Effector memory CD8-positive, alpha-beta T cell (primary cell): ENCODE data around the gene NIT2.
"Not testable (repeated sequence)": the region's sequence is repeated elsewhere in the genome, so short reads cannot be mapped to it uniquely, and the experiment has no call there.

Experiments used
- ATAC-seq: fragments of 150-1000 bp; cut with Tn5 transposase; replicated peaks from 2 replicates; pipeline ENCODE4 v1.10.0; 2021; ENCODE audit warnings: mild to moderate bottlenecking, moderate library complexity
- DNase-seq, 3 experiments: peaks; one replicate each; pipeline ENCODE4 v3.0.0; 2021
- H3K27ac Mint-ChIP-seq, 2 donors: one replicate each; pipeline ENCODE4 v1.8.0; 2022; ENCODE audit warnings: mild to moderate bottlenecking in 2 of 2, mixed read lengths in 2 of 2, moderate library complexity in 2 of 2
- H3K27me3 Mint-ChIP-seq, 2 donors: one replicate each; pipeline ENCODE4 v1.8.0; 2022; ENCODE audit warnings: mixed read lengths in 2 of 2
- H3K36me3 Mint-ChIP-seq: one replicate; pipeline ENCODE4 v1.8.0; 2022; ENCODE audit warnings: mild to moderate bottlenecking, moderate library complexity, mixed read lengths; ENCODE audit not compliant: insufficient read depth
- H3K4me1 Mint-ChIP-seq, 2 donors: one replicate each; pipeline ENCODE4 v1.8.0; 2022; ENCODE audit warnings: low read depth in 2 of 2, mixed read lengths in 2 of 2
- H3K4me3 Mint-ChIP-seq, 2 donors: one replicate each; pipeline ENCODE4 v1.8.0; 2022; ENCODE audit warnings: mild to moderate bottlenecking in 2 of 2, mixed read lengths in 2 of 2, moderate library complexity in 2 of 2
- H3K9me3 Mint-ChIP-seq, 2 donors: one replicate each; pipeline ENCODE4 v1.8.0; 2022; ENCODE audit warnings: mixed read lengths in 2 of 2

Gene NIT2

DNA sequence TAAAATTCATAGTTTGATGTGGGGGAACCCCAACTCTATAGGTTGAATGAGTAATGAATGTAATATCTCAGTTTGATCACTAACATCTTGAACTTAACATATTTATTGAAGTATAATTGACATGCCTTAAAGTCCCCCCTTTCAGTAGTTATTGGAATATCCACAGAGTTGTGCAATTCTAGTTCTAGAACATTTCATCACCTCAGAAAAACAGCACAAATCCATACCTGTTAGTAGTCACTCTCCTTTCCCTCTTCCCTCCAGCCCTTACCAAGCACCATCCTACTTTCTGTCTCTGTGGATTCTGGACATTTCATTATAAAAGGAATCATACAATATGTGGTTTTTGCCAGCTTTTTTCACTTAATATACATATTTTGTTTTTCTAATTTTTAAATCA, 8.7 kb upstream of the NIT2 start:
- no peaks in the 10 kb centered on the region for H3K9me3 Mint-ChIP-seq
- H3K27me3 Mint-ChIP-seq, result no peaks in the 10 kb centered on the region
- H3K27ac Mint-ChIP-seq, result no peak overlapping the region
- H3K4me1 Mint-ChIP-seq, result no peaks in the 10 kb centered on the region
- H3K4me3 Mint-ChIP-seq, result no peak overlapping the region
- ATAC-seq (no peak), DNase-seq (no peak)
- H3K36me3 Mint-ChIP-seq, result no peaks in the 10 kb centered on the region

DNA sequence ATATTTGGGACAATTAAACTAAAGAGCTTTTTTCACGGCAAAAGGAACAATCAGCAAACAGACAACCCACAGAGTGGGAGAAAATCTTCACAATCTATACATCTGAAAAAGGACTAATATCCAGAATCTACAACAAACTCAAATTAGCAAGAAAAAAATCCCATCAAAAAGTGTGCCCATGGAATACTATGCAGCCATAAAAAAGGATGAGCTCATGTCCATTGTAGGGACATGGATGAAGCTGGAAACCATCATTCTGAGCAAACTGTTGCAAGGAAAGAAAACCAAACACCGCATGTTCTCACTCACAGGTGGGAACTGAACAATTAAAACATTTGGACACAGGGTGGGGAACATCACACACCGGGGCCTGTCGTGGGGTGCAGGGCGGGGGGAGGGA, 7.2 kb upstream of the NIT2 start:
- H3K4me3 Mint-ChIP-seq, result not testable (repeated sequence)

DNA sequence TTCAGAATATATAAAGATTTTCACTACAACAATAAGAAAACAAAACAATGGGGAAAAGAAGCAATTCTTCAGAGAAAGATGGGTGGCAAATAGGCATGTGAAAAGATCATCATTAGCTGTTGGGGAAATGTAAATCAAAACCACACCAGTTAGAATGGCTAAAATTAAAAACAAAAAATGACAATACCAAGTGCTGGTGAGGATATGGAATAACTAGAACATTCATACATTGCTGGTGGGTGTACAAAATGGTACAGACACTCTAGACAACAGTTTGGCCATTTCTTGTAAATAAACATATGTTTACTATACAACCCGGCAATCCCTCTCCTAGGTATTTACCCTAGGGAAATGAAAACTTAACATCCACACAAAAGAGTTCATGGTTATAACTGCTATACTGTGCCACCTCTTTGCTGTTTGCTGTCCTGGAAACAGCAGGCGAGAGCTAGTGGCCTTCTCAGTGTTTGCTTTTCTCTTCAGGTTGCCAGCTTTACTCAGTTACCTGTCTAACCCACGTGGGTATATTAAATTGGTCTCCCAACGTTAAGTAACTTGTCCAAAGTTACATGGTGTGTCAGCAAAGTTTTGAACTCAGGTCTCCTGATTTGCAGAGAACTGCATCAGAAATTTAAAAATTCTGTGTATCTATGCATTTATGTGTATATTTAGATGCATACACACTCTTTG, 4.6 kb upstream of the NIT2 start:
- Mint-ChIP-seq H3K4me3 (no peak overlapping the region), H3K27ac (no peak overlapping the region), H3K36me3 (peaks cover 4% of the 10 kb centered on the region), H3K27me3 (no peaks in the 10 kb centered on the region), H3K4me1 (peaks cover 2 to 4% of the 10 kb centered on the region in 2 donors), H3K9me3 (no peaks in the 10 kb centered on the region)
- DNase-seq (no peak), ATAC-seq (no peak)

More for the DNA sequence above, 7.2 kb upstream of the NIT2 start:
- not testable (repeated sequence) for H3K36me3 Mint-ChIP-seq, H3K27ac Mint-ChIP-seq, DNase-seq, H3K4me1 Mint-ChIP-seq, H3K9me3 Mint-ChIP-seq, ATAC-seq, H3K27me3 Mint-ChIP-seq

DNA sequence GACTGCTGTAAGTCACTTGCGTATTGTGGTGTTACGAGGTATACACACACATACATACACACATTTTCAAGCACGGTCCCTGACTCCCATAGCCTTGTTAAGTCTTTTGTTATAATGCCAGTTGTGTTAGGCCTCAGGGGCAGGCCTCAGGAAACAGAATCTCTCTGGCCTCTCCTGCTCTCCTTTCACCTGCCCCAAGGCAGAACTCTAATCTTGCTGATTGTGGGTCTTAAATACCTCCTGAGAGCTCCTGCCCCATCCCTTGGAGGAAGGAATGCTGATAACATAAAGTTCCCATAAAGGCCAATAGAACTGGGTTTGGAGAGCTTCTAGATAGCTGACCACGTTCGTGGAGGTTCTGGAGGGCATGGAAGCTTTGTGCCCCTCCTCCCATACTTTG, 3.9 kb upstream of the NIT2 start:
- Mint-ChIP-seq H3K9me3 (no peaks in the 10 kb centered on the region), H3K27ac (no peak overlapping the region), H3K27me3 (no peaks in the 10 kb centered on the region), H3K4me3 (no peak overlapping the region), H3K36me3 (peaks cover 9% of the 10 kb centered on the region), H3K4me1 (peaks cover 9 to 11% of the 10 kb centered on the region in 2 donors)
- DNase-seq, result no peak
- ATAC-seq, result no peak

DNA sequence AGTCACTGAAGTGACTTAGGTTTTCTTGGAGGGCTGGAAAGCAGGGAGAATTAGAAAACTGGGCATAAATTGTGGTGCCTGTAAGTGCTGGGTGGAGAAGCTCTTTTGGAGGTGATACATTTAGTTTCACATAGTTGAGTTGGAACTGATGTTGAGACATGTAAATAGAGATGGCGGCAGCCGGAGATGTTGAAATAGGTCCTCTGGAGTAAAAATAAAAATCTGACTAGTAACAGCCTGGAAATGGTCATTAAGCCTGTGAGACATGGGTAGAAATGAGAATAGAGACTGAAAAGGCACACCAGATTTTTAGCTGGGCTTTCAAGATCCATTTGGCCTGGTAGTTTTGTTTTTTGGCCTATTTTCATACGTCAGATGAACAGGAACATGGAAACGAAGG, 2.9 kb upstream of the NIT2 start:
- peaks cover 14 to 18% of the 10 kb centered on the region in 2 donors for H3K4me1 Mint-ChIP-seq
- H3K36me3 Mint-ChIP-seq, result peaks cover 9% of the 10 kb centered on the region
- H3K27me3 Mint-ChIP-seq, result no peaks in the 10 kb centered on the region
- no peak overlapping the region for H3K4me3 Mint-ChIP-seq
- ATAC-seq (no peak), DNase-seq (no peak)
- no peaks in the 10 kb centered on the region for H3K9me3 Mint-ChIP-seq
- no peak overlapping the region for H3K27ac Mint-ChIP-seq

DNA sequence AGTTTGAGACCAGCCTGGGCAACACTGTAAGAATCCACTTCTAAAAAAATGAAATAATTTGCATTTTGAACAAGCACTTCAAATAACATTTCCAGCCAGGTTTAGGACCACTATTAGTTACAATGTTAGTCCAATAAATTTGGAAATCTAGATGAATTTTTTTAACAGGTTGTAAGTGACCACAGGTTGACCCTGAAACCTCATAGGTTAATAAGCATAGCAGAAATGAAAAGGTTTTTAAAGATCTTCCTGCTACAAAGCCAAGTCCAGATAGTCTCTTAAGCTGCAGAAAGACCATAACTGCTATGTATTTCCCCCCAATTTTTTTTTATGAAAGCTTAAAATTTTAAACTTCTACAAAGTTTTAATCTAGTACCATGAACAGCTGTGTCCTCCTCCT, 1.5 kb upstream of the NIT2 start:
- peak overlapping the region in 1 of 2 donors; percentile 74 for H3K4me3 Mint-ChIP-seq
- H3K27me3 Mint-ChIP-seq, result no peaks in the 10 kb centered on the region
- peaks cover 14 to 18% of the 10 kb centered on the region in 2 donors for H3K4me1 Mint-ChIP-seq
- ATAC-seq, result no peak
- peak overlapping the region in 1 of 2 donors; percentile 96 for H3K27ac Mint-ChIP-seq
- H3K9me3 Mint-ChIP-seq, result no peaks in the 10 kb centered on the region
- no peak for DNase-seq
- H3K36me3 Mint-ChIP-seq, result peaks cover 9% of the 10 kb centered on the region

DNA sequence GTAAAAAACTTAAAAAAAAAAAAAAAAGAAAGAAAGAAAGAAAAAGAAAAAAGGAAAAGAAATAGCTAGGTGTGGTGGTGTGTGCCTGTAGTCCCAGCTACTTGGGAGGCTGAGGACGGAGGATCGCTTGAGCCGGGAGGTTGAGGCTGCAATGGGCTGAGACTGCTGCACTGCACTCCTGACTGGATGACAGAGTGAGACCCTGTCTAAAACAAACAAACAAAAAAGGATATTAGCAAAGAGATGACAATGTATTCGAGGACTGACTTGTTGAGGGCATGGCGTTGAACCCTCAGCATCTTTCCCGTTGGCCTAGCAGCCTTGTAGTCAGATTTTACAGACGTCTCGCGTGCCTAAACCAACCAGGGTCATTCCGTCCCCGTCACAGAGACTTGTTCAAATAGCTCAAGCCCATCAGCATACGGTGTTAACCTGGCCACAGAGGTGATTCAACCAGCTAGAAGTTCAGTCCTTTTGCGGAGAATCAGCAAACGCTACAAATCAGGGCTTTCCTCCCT, 528 bp upstream of the NIT2 start:
- Mint-ChIP-seq H3K9me3 (no peaks in the 10 kb centered on the region), H3K4me1 (peaks cover 18 to 20% of the 10 kb centered on the region in 2 donors), H3K4me3 (peak overlapping the region; percentile 74 to 88), H3K36me3 (peaks cover 9% of the 10 kb centered on the region), H3K27ac (peak overlapping the region; percentile 96 to 97), H3K27me3 (no peaks in the 10 kb centered on the region)
- ATAC-seq, result no peak
- no peak for DNase-seq

DNA sequence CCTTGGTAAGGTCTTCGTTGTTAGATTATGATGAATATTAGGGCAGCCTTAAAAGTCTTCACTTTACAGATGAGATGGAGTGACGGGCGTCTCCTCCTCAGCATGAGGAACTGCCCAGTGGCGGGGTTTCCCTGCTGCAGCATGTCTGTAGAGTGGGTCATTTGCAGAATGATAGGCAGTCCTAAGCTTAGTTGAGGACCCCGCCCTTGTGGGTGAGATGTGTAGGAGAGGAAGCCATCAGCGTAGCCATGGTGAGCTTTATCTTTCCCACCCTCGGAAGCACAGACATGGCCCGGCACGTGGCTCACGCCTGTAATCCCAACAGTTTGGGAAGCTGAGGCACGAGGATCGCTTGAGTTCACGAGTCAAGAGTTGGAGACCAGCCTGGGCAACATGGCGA, 877 bp downstream of the NIT2 start:
- peak overlapping the region; percentile 96 to 97 for H3K27ac Mint-ChIP-seq
- ATAC-seq, result peak; percentile 13
- DNase-seq, result no peak
- peaks cover 13% of the 10 kb centered on the region for H3K36me3 Mint-ChIP-seq
- no peaks in the 10 kb centered on the region for H3K9me3 Mint-ChIP-seq
- peak overlapping the region; percentile 88 to 98 for H3K4me3 Mint-ChIP-seq
- H3K4me1 Mint-ChIP-seq, result peaks cover 18 to 21% of the 10 kb centered on the region in 2 donors
- no peaks in the 10 kb centered on the region for H3K27me3 Mint-ChIP-seq

DNA sequence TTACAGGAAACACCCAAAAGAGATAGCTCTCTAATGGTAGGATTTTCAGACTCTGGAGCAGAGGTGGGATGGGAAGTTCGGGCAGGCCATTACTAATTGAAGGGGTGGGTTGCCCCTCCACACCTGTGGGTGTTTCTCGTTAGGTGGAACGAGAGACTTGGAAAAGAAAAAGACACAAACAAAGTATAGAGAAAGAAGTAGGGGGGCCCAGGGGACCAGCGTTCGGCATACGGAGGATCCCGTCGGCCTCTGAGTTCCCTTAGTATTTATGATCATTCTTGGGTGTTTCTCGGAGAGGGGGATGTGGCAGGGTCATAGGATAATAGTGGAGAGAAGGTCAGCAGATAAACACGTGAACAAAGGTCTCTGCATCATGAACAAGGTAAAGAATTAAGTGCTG, 1.7 kb downstream of the NIT2 start:
- Mint-ChIP-seq H3K27ac (peak overlapping the region in 1 of 2 donors; percentile 97), H3K4me1 (peaks cover 18 to 21% of the 10 kb centered on the region in 2 donors), H3K4me3 (peak overlapping the region in 1 of 2 donors; percentile 98), H3K36me3 (peaks cover 15% of the 10 kb centered on the region)
- not testable (repeated sequence) for ATAC-seq, H3K27me3 Mint-ChIP-seq, DNase-seq, H3K9me3 Mint-ChIP-seq

DNA sequence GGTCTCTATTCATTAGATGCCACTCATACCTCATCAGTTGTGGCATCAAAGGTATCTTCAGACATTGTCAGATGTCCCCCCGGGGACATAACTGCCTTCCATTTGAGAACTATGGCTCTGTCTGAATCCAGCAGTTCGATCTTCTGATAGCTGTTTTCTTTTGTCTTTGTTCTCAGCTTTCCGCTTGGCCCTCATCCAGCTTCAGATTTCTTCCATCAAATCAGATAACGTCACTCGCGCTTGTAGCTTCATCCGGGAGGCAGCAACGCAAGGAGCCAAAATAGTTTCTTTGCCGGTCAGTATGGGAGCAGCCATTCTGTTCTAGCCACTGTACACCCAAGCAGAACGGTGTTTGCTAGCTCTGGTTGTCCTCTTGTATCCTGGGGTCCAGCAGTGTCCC, 4.4 kb downstream of the NIT2 start:
- Mint-ChIP-seq H3K4me3 (no peak overlapping the region), H3K4me1 (peaks cover 14 to 20% of the 10 kb centered on the region in 2 donors), H3K27ac (peak overlapping the region in 1 of 2 donors; percentile 90), H3K36me3 (peaks cover 30% of the 10 kb centered on the region), H3K9me3 (no peaks in the 10 kb centered on the region), H3K27me3 (no peaks in the 10 kb centered on the region)
- DNase-seq, result no peak
- ATAC-seq, result no peak

DNA sequence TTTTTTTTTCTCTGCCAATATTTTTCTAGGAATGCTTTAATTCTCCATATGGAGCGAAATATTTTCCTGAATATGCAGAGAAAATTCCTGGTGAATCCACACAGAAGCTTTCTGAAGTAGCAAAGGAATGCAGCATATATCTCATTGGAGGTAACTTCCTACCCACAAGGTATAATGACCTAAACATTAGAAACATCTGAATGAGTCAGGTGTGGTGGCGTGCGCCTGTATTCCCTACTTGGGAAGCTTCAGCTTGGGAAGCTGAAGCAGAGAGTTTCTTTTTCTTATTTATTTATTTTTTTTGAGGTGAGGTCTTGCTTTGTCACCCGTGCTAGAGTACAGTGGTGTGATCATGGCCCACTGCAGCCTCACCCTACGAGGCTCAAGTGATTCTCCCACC, 5.2 kb downstream of the NIT2 start:
- no peak for DNase-seq
- Mint-ChIP-seq H3K4me1 (peaks cover 18 to 19% of the 10 kb centered on the region in 2 donors), H3K36me3 (peaks cover 33% of the 10 kb centered on the region), H3K4me3 (no peak overlapping the region), H3K27me3 (no peaks in the 10 kb centered on the region), H3K9me3 (no peaks in the 10 kb centered on the region), H3K27ac (peak overlapping the region in 1 of 2 donors; percentile 39)
- ATAC-seq, result no peak

DNA sequence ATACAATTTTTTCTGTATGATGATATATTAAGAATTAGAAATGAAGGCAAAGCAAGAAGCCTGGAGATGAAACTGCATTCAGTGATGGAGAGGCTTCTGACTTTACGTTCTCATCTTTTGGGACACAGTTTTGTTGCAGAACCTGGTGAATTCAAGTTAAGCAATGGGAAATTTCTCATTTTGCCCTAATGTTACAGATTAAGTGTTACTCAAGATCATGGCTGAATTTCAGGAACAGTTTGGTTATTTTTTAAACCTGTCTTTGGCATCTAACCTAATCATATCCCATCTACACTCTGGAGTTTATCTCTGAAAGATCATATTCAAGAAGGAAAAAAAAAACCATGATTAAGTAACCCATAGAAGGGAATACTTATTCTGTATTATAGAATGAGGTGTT, 6.0 kb downstream of the NIT2 start:
- no peak overlapping the region for H3K4me3 Mint-ChIP-seq
- H3K27ac Mint-ChIP-seq, result no peak overlapping the region
- H3K36me3 Mint-ChIP-seq, result peaks cover 33% of the 10 kb centered on the region
- DNase-seq, result no peak
- no peaks in the 10 kb centered on the region for H3K9me3 Mint-ChIP-seq
- H3K4me1 Mint-ChIP-seq, result peaks cover 12 to 13% of the 10 kb centered on the region in 2 donors
- ATAC-seq, result no peak
- H3K27me3 Mint-ChIP-seq, result no peaks in the 10 kb centered on the region

DNA sequence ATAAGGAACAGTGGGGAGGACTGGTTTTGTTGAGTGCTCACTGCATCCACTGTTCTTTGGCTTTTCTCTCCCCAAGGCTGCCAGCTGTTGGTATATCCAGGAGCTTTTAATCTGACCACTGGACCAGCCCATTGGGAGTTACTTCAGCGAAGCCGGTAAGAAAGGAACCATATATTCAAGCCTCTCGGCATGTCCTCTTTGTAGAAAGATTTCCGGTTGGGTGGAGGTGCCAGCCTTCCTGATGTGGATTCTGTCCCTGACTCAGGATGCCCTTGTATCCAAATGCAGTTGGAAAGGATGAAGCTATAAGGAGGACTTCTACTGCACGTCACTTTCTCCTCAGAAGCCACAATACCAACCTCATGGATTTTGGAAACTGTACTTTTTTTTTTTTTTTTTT, 14.2 kb downstream of the NIT2 start:
- ATAC-seq, result no peak
- H3K27ac Mint-ChIP-seq, result no peak overlapping the region

DNA sequence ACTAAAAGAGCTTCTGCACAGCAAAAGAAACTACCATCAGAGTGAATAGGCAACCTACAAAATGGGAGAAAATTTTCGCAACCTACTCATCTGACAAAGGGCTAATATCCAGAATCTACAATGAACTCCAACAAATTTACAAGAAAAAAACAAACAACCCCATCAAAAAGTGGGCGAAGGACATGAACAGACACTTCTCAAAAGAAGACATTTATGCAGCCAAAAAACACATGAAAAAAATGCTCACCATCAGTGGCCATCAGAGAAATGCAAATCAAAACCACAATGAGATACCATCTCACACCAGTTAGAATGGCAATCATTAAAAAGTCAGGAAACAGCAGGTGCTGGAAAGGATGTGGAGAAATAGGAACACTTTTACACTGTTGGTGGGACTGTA, 17.2 kb downstream of the NIT2 start:
- not testable (repeated sequence) for H3K27me3 Mint-ChIP-seq, H3K27ac Mint-ChIP-seq, H3K4me3 Mint-ChIP-seq, H3K4me1 Mint-ChIP-seq, H3K9me3 Mint-ChIP-seq, ATAC-seq, DNase-seq
- peaks cover 25% of the 10 kb centered on the region for H3K36me3 Mint-ChIP-seq

More for the DNA sequence above, 14.2 kb downstream of the NIT2 start:
- no peak for DNase-seq
- no peaks in the 10 kb centered on the region for H3K27me3 Mint-ChIP-seq
- H3K4me1 Mint-ChIP-seq, result peaks cover 1 to 4% of the 10 kb centered on the region in 2 donors
- H3K36me3 Mint-ChIP-seq, result peaks cover 40% of the 10 kb centered on the region
- no peaks in the 10 kb centered on the region for H3K9me3 Mint-ChIP-seq
- H3K4me3 Mint-ChIP-seq, result no peak overlapping the region
